GM12892 (cell line): Measurements from ENCODE around the gene FABP2. TPM values are rescaled to one million over a fixed set of nuclear protein-coding genes. Genes with fewer than 3 reads are reported as not detected.
"Not testable (repeated sequence)": the region's sequence is repeated elsewhere in the genome, so short reads cannot be mapped to it uniquely, and the experiment has no call there.

Source experiments
- DNase-seq: peaks from one replicate; pipeline ENCODE4 v3.0.0; 2011; ENCODE audit not compliant: insufficient read length
- FAIRE-seq: peaks from 2 replicates; lab custom pipeline; 2011; peaks lifted over from hg19 to GRCh38; lab: Jason Lieb, UNC
- POLR2A ChIP-seq: IDR thresholded peaks from 2 replicates; pipeline ENCODE4 v1.6.1; 2011; ENCODE audit warnings: low read depth, low read length, control low read depth
- POLR2AphosphoS5 ChIP-seq: IDR thresholded peaks from 2 replicates; pipeline ENCODE4 v1.6.1; 2011; ENCODE audit warnings: low read depth, low read length, control low read depth
- TAF1 ChIP-seq: IDR thresholded peaks from 2 replicates; pipeline ENCODE4 v1.6.1; 2011; ENCODE audit warnings: low read depth, mild to moderate bottlenecking, control low read depth, low read length, borderline replicate concordance
- polyA plus RNA-seq: library from polyadenylated mRNA; unstranded; fragments of >200 nt; gene quantifications from one replicate; pipeline ENCODE4 v1.2.1, GENCODE V29; 2012; ENCODE audit warnings: missing spikeins, inconsistent platforms; ENCODE audit not compliant: missing spikeins

Gene FABP2
- polyA plus RNA-seq = not detected

DNA sequence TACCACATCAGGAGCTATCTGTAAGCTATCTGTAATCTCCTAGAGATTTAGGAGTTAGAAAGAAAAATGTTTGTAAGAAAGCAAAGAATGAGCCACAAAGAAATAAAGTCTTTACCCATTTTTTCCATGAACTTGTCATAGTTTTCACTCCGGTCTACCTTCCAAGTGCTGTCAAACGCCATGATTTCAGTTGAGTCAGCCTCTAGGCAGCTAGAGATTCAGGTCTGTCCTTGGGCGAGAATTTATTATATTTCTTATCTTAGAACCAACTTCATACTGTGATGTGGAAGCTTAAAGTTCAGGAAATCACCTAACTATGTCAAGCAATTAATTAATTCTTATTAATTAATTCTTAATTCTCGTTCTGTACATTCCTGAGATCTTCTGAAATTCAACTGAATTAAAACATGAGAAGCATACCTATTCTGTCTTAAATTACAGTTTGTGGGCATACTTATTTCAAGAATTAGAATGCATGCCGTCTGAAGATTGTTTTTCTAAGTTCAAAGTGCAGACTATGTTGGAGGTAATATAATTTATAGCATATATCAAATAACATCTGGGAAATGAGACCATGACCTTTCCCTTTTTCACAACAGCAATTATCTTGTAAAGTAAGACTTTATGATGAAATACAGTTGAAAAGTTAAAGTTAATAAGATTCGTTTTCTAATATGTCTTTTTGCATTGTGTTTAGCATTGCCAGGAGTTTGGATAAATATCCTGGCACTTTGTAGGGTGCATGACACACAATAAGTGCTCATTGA lies at the start of gene FABP2:
Gene FABP2, minus strand, starts transcription at position 218 of the 767 bp plus-strand sequence. Its CDS starts 36 bp downstream, at position 182.
- TF ChIP-seq TAF1 (no peak), POLR2AphosphoS5 (no peak), POLR2A (no peak)
- no peak for FAIRE-seq
- DNase-seq = no peak

DNA sequence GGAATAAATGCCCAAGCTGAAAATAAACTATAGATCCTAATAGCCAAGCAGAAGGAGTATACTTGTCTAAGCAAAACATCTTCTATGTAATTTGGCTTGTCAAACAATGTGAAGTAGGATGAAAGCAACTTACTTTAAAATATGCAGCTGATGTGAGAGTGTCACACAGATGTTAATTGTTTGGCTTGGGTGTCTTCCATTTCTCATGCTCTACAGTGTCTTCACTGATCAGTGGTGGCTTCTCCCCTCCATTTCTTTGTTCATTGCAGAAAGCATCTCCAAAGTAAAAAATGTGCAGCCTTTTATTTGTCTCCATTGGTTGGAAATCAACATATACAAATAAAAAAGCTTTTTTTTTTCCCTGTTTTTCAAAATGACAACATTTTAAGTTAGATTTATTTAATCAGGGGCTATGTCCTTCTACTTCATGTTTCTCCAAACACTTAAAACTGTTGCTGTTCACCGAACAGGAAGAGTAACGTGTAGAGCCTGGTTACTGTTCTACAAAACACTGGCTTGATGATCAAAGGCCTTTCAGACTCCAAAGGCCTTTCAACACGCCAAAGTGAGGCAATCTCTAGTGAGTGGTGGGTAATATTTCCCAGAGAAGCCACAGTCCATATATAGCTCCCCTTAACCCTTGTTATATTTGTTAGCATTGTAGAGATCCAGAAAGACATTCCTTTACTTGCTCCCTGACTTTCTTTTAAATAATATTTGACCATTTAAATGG lies 49.2 kb upstream of the FABP2 start:
- DNase-seq = not testable (repeated sequence)
- peak; percentile 44 for FAIRE-seq

DNA sequence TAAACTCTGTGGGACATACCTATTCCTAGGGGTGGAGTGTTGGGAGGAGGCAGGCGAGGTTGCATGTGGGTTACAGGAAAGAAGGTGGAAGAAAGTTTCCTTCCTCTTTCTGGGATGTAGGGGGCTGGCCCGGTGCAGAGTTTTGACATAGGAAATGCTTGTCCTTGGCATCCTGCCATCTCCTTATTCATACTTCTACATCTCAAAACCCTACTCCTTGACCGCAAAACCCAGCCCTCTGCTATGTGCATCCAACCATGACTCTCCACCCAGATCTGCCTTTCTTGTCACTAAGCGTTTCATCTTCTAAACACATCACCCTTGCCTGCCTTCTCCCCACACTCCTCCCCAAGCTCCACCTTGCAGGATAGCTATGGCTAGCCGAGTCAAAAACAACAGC lies 48.5 kb upstream of the FABP2 start:
- DNase-seq (peak; percentile 4), FAIRE-seq (peak; percentile 98)

DNA sequence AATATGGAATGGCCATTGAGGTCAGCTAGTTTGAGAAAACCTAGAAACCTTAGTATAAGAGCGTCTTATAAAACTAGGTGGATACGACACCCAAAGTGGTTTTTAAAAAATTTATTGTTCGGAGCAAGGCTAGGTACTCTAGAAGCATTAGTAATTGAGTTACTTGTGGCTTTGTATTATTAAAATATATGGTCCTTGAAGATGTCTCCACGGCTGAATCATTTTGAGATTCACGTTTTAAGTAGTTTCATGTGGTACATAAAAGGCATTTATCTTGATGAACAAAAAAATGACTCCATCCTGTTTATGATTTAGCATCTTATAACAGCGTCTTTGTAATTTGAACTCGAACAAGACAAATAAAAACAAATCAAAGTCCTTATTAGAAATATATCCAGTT lies 44.9 kb upstream of the FABP2 start:
- not testable (repeated sequence) for FAIRE-seq, DNase-seq

DNA sequence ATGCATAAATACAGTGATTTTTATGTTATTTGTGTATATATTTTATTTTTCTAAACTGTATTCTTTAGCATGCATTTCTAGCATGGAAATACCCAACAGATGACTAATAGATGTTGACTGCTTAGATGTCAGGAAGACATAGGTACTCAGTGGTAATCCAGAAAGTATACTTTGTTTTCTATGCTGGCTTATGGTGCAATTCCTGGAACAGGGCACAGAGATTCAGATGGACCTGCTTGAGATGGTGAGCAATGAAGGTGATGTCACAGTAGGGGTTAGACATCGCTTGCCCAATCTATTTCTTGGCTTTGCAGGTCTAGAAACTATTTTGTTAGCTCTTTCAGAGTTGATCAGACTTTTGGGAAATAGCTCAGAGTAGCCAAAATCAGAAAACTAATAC lies 42.3 kb upstream of the FABP2 start:
- not testable (repeated sequence) for DNase-seq, FAIRE-seq

DNA sequence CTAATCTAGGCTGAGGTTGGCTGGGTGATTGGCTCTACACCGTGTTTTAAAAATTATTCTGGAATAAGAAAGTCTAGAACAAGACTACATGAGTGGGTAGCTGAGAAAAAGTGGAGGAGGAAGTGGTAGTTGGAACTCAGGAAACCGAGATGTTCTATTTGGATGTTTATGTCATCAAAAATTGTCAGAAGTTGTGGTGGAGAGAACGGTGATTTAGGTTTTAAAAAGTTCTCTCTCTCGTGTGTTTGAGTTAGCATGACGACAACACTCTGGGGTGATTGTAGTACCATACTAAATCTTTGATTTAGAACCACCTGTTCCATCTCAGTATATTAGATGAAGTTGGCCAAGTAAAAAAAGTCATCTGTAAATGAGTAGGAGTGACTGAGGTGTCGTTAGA lies 41.4 kb upstream of the FABP2 start:
- FAIRE-seq, DNase-seq: not testable (repeated sequence)

DNA sequence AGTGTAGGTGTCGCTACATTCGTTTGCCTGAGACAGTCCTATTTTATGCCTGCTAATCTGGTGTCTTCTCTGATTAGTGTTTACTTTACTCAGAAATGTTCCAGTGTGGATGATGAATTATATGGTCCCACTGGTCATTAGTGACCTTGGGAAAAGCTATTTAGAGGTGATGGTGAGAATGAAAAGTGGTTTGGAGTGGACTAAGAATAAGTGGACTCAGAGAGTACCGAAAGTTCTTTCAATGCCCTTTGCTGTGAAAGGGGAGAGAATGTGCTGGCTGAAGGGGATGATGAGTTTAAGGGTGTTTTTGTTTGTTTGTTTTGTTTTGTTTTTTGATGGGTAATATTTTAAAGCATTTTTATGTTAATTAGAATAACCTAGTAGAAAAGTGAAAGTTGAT lies 40.5 kb upstream of the FABP2 start:
- FAIRE-seq, DNase-seq: not testable (repeated sequence)

DNA sequence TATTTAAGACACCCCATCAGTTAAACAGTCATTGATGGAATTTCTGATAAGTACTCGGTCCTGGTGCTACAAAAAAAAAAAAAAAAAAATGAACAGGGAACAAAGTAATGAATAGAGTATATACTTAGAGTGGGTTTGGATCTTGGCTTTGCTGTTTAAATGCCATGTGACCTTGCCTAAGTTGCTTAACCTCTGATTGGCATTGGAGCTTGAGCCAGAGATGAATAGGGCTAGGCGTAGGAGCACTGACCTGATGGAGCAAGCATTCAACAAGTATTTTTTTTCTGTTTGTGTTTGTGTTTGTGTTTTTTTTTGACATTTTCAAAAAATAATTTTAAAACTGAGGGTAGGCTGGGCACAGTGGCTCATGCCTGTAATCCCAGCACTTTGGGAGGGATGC lies 37.9 kb upstream of the FABP2 start:
- FAIRE-seq, DNase-seq: not testable (repeated sequence)

DNA sequence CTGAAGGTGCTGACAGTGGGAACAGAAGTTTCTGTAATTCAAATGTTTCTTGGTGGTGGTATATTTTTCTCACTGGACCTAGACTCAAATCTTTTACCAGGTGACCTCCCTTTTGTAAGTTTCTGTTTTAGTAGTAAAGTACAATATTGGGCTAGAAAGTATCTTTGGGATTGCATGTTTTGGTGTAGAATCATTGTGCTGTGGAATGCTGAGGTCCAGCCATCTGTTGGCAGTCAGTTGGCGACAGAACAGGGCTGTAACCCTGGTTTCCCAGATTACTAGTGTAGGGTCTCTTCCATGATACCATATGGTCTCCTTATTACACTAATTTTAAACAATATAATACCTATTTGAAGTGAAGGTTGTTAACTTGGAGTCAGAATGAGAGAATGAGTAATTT lies 34.9 kb upstream of the FABP2 start:
- not testable (repeated sequence) for FAIRE-seq

DNA sequence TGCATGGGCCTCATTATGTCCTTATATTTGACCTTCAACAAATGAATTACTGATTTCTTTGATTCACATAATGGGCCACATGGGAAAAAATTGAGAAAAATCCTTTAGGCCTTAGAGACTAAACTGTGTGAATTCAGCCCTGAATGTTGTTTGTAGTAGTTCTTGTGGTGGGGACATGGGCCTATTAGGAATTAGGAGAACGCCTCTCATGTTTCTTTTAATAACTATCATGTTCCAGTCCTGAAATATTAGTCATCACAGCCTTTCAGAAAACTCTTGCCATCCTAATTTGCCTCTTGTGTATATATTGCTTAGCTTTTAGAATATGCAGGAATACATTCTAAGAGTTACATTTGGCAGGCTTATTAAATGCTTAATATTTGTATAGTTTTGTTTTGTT lies 34.1 kb upstream of the FABP2 start:
- not testable (repeated sequence) for FAIRE-seq, DNase-seq

More for the DNA sequence above, 34.9 kb upstream of the FABP2 start:
- not testable (repeated sequence) for DNase-seq

DNA sequence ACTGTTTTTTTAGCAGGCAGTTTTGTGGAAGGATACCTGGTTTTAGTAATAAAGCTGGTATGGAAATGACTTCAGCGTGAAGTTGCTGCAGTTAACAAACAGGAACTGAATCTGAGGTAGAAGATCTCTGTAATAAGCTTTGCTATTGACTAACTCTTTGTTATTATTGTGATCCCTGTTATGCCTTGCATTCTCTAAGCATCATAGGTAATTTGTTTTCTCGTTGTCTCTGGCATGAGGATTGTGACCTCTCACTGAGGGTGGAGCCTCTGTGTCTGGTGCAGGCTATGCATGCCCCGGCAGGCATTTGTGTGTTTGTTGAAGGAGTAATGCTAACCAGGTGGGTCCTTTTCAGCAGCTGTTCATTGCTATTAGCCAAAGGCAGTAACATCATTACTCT lies 31.4 kb upstream of the FABP2 start:
- not testable (repeated sequence) for DNase-seq, FAIRE-seq

DNA sequence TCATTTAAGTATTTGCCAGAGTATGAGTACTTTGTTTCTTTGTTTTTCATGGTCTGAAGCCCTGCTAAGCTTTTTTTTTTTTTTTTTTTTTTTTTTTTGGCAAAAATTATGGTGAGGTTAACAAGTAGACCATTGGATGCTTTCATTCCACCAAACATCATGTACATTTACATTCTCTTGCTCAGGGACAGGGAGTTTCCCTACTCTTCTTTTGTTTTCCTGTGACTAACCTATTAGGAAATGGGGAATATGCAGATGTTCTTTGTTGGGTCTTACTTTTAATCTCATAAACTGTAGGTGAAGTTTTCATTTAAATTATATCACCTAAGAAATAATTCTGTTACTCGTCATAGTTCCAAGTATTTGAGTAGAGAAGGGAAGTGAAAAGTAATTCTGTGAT lies 26.2 kb upstream of the FABP2 start:
- not testable (repeated sequence) for DNase-seq, FAIRE-seq

DNA sequence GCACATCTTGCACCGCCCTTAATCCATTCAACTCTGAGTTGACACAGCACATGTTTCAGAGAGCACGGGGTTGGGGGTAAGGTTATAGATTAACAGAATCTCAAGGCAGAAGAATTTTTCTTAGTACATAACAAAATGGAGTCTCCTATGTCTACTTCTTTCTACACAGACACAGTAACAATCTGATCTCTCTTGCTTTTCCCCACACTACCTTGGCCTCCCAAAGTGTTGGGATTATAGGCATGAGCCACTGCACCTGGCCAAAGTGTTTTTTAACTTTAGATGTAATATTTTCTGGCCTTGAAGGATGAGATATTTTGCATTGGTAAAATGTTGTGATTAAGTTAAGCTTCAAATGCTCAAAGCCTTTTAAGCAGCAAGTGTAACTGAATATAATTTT lies 21.4 kb upstream of the FABP2 start:
- not testable (repeated sequence) for FAIRE-seq, DNase-seq

DNA sequence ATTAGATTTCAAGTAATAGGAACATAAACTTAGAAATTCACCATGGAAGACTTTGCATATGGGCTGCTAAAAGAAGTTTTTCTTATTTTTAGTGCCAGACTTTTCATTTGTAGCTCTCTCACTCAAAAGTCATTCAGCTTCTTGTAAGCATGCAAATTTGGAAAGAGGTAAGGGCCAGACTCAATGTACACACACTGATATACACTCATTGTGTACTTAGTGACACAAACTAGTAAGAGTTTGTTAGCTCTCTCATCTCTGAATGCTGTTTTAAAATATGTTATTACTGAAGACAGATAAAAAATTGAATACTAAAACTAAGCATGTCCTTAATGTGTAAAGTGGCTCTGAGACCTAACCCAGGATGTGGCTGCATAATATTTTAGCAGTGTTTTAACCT lies 18.0 kb upstream of the FABP2 start:
- DNase-seq, FAIRE-seq: not testable (repeated sequence)

DNA sequence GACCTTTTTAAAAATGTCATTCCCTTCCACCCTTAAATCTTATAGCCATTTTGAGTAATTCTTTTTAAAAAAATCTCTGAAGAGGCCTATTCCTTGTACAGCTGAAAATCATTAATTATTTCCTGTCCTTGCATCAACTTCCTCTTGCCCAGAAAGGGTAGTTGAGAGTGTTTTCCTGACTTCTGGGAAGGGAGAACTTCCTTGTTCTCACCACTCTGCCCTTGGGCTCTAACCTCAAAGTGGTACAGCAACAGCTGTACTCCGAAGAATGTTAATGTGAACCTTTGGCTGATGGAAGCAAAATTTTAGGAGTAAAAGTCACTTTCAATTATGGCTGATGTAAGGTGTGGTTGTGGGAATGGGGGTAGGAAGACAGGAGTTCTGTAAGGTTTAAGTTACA lies 15.1 kb upstream of the FABP2 start:
- FAIRE-seq (no peak), DNase-seq (no peak)
- no peak for TF ChIP-seq POLR2A
- no peak for TF ChIP-seq TAF1
- no peak for TF ChIP-seq POLR2AphosphoS5

DNA sequence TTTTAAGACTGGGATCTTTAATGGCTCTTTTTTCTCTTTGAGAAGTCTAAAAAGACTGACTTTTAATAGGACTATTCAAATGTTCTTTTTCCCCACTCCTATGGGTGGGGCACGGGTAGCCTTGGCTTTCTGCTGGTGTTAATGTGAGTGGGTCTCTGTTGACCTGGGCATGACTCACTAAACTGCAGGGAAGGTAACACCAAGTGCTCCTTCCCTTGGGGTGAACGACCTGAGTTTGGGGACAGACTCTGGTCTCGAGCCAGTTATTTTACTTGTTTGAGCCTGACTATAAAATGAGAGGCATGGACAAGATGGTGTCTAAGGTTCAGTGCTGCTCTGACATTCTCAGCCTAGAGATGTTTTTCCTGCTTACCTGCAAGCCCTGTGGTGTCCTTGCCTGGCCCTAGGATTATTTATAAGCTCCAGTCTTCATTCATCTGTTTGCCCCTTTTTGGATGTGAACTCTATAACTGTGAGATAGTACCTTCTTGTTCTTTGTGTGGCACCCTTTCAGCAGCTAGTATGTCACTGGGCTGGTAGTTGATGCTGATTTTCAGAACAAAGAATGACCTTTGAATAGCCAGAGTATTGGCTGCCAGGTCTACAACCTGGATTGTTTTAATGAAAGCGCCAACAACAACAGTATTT lies 14.5 kb upstream of the FABP2 start:
- not testable (repeated sequence) for DNase-seq
- peak; percentile 83 for FAIRE-seq
